Measurements from ENCODE around the gene TEX36.

The TEX36 gene

GRCh38 chr10:125691160-125691981 lies 8.4 kb upstream of the TEX36 start:
- Histone ChIP-seq H2AFZ (ENCODE audit: low read length, unreplicated experiment) (no peak overlapping the region), H3K27ac (ENCODE audit: low read depth, low read length) (no peak overlapping the region), H3K36me3 (ENCODE audit: insufficient read depth, low read length) (no peaks in the 10 kb centered on the region), H3K79me2 (ENCODE audit: control insufficient read depth, insufficient read depth, low read length, unreplicated experiment) (no peaks in the 10 kb centered on the region), H3K4me1 (ENCODE audit: control insufficient read depth, insufficient read depth, low read length, unreplicated experiment) (no peaks in the 10 kb centered on the region), H3K4me3 (ENCODE audit: low read depth, low read length) (no peak overlapping the region), H3K27me3 (ENCODE audit: insufficient read depth, low read length) (0 out of 2 replicates have a peak, but pooled peaks cover 3% of the 10 kb centered on the region)

GRCh38 chr10:125689955-125690569 lies 7.1 kb upstream of the TEX36 start:
- H3K27me3 ChIP-seq (ENCODE audit: insufficient read depth, low read length), result 0 out of 2 replicates have a peak, but pooled peaks cover 3% of the 10 kb centered on the region
- no peak overlapping the region for H2AFZ ChIP-seq (ENCODE audit: low read length, unreplicated experiment)
- H3K4me3 ChIP-seq (ENCODE audit: low read depth, low read length), result no peak overlapping the region
- H3K4me1 ChIP-seq (ENCODE audit: control insufficient read depth, insufficient read depth, low read length, unreplicated experiment), result no peaks in the 10 kb centered on the region
- no peak overlapping the region for H3K27ac ChIP-seq (ENCODE audit: low read depth, low read length)
- no peaks in the 10 kb centered on the region for H3K79me2 ChIP-seq (ENCODE audit: control insufficient read depth, insufficient read depth, low read length, unreplicated experiment)
- no peaks in the 10 kb centered on the region for H3K36me3 ChIP-seq (ENCODE audit: insufficient read depth, low read length)

DNA sequence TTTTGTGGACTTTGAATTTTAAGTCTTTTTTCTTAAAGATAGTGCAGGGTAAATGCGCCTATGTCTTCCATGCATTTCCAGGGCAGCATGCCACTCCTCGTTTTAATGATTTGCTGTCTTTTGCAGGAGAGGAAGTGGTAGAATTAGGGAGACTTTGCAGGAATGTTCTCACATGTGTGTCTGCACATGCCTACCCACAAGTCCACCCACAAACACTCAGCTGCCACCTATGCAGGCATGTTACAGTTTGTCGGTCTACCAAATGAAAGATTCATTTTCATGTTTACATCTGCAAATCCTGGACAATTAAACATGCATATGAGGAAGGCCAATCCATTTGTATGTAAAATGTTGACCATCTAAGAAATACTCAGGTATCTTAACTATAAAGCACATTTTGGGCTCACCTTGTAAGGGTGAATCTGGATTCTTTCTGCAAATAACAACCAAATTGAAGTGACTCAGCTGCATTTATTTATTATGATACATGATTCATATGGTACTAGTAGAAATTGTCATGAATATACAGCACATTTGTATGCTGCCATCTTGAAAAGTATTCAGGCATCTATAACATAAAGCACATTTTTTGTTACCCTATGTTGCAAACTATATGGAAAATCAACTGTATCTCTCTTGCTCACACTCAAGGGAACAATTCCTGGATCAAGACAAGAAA lies 4.7 kb upstream of the TEX36 start:
- H3K27me3 ChIP-seq (ENCODE audit: insufficient read depth, low read length), result 0 out of 2 replicates have a peak, but pooled peaks cover 3% of the 10 kb centered on the region
- H3K4me1 ChIP-seq (ENCODE audit: control insufficient read depth, insufficient read depth, low read length, unreplicated experiment), result no peaks in the 10 kb centered on the region
- H2AFZ ChIP-seq (ENCODE audit: low read length, unreplicated experiment), result no peak overlapping the region
- H3K27ac ChIP-seq (ENCODE audit: low read depth, low read length), result no peak overlapping the region
- H3K4me3 ChIP-seq (ENCODE audit: low read depth, low read length), result no peak overlapping the region
- no peaks in the 10 kb centered on the region for H3K79me2 ChIP-seq (ENCODE audit: control insufficient read depth, insufficient read depth, low read length, unreplicated experiment)
- H3K36me3 ChIP-seq (ENCODE audit: insufficient read depth, low read length), result no peaks in the 10 kb centered on the region

GRCh38 chr10:125684581-125684980 lies 1.6 kb upstream of the TEX36 start:
- Histone ChIP-seq H3K79me2 (ENCODE audit: control insufficient read depth, insufficient read depth, low read length, unreplicated experiment) (no peaks in the 10 kb centered on the region), H3K36me3 (ENCODE audit: insufficient read depth, low read length) (no peaks in the 10 kb centered on the region), H2AFZ (ENCODE audit: low read length, unreplicated experiment) (no peak overlapping the region), H3K27me3 (ENCODE audit: insufficient read depth, low read length) (0 out of 2 replicates have a peak, but pooled peaks cover 3% of the 10 kb centered on the region), H3K4me1 (ENCODE audit: control insufficient read depth, insufficient read depth, low read length, unreplicated experiment) (no peaks in the 10 kb centered on the region), H3K4me3 (ENCODE audit: low read depth, low read length) (no peak overlapping the region), H3K27ac (ENCODE audit: low read depth, low read length) (no peak overlapping the region)

GRCh38 chr10:125683821-125684220 lies 858 bp upstream of the TEX36 start:
- Histone ChIP-seq H3K4me3 (ENCODE audit: low read depth, low read length) (no peak overlapping the region), H3K4me1 (ENCODE audit: control insufficient read depth, insufficient read depth, low read length, unreplicated experiment) (no peaks in the 10 kb centered on the region), H3K79me2 (ENCODE audit: control insufficient read depth, insufficient read depth, low read length, unreplicated experiment) (no peaks in the 10 kb centered on the region), H3K36me3 (ENCODE audit: insufficient read depth, low read length) (no peaks in the 10 kb centered on the region), H3K27ac (ENCODE audit: low read depth, low read length) (no peak overlapping the region), H3K27me3 (ENCODE audit: insufficient read depth, low read length) (0 out of 2 replicates have a peak, but pooled peaks cover 3% of the 10 kb centered on the region), H2AFZ (ENCODE audit: low read length, unreplicated experiment) (no peak overlapping the region)

DNA sequence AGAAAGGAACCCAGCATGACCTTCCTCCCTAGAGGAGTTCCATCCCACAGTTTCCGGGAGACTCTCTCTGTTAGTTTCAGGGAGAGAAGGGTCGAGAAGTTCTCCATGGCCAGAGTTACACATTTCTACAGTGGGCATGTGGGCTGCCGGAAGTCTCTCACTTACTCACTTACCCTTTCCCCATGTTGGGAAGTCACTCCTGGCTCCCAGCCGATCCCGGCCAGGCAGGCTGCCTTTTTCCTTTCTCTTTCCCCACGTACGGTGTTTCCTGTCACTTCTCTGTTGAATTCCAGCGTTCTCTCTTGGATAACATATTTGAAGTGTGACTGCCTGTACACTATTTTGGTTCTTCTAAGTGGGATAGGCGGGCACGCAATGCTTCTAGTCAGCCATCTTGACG lies 3.5 kb downstream of the TEX36 start:
- H3K4me3 ChIP-seq (ENCODE audit: low read depth, low read length), result no peak overlapping the region
- H2AFZ ChIP-seq (ENCODE audit: low read length, unreplicated experiment), result no peak overlapping the region

DNA sequence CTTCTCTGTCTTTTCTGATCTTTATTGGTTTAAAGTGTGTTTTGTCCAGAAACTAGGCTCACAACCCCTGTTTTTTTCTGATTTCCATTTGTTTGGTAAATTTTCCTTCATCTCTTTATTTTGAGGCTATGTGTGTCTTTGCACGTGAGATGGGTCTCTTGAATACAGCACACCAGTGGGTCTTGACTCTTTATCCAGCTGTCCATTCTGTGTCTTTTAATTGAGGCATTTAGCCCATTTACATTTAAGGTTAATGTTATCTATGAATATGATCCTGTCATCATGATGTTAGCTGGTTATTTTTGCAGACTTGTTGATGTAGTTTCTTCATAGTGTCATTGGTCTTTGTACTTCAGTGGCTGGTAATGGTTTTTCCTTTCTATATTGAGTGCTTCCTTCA lies 10.1 kb downstream of the TEX36 start:
- Histone ChIP-seq H3K27ac (ENCODE audit: low read depth, low read length) (no peak overlapping the region), H2AFZ (ENCODE audit: low read length, unreplicated experiment) (no peak overlapping the region), H3K79me2 (ENCODE audit: control insufficient read depth, insufficient read depth, low read length, unreplicated experiment) (no peaks in the 10 kb centered on the region), H3K27me3 (ENCODE audit: insufficient read depth, low read length) (no peaks in the 10 kb centered on the region), H3K36me3 (ENCODE audit: insufficient read depth, low read length) (no peaks in the 10 kb centered on the region), H3K4me3 (ENCODE audit: low read depth, low read length) (no peak overlapping the region), H3K4me1 (ENCODE audit: control insufficient read depth, insufficient read depth, low read length, unreplicated experiment) (no peaks in the 10 kb centered on the region)

More for the DNA sequence above, 3.5 kb downstream of the TEX36 start:
- H3K27ac ChIP-seq (ENCODE audit: low read depth, low read length), result no peak overlapping the region
- H3K4me1 ChIP-seq (ENCODE audit: control insufficient read depth, insufficient read depth, low read length, unreplicated experiment), result no peaks in the 10 kb centered on the region
- no peaks in the 10 kb centered on the region for H3K27me3 ChIP-seq (ENCODE audit: insufficient read depth, low read length)
- H3K36me3 ChIP-seq (ENCODE audit: insufficient read depth, low read length), result no peaks in the 10 kb centered on the region
- H3K79me2 ChIP-seq (ENCODE audit: control insufficient read depth, insufficient read depth, low read length, unreplicated experiment), result no peaks in the 10 kb centered on the region

GRCh38 chr10:125662584-125662983 lies 20.4 kb downstream of the TEX36 start:
- no peak overlapping the region for H3K27ac ChIP-seq (ENCODE audit: low read depth, low read length)
- no peaks in the 10 kb centered on the region for H3K79me2 ChIP-seq (ENCODE audit: control insufficient read depth, insufficient read depth, low read length, unreplicated experiment)
- no peak overlapping the region for H2AFZ ChIP-seq (ENCODE audit: low read length, unreplicated experiment)

DNA sequence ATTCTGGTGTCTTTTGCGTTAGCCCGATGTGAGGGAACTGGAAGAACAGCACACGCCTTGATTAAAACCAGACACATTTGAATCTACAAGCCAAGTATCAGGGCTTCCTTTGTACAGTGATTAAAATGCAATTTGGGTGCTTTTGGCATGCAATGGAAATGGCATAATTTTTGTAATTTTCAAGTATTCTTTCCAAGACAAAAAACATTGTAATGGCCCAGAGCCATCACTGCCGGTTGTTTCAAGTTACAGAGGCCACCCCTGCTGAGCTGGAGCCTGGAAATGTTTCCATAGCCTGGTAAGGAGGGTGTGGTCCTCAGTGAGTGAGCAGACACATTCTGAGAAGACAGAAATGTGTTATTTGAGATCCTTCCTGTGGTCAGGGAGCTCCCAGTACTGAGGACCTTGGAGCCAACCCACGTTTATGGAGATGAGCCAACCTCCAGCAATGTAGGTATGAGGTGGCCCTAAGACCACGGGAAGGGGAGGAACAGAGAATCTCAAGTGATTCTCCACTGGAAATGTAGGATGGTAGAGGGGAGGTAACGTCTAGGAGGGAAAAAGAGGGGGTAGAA lies 20.9 kb downstream of the TEX36 start:
- Histone ChIP-seq H3K4me1 (ENCODE audit: control insufficient read depth, insufficient read depth, low read length, unreplicated experiment) (peaks cover 7% of the 10 kb centered on the region), H2AFZ (ENCODE audit: low read length, unreplicated experiment) (no peak overlapping the region), H3K79me2 (ENCODE audit: control insufficient read depth, insufficient read depth, low read length, unreplicated experiment) (no peaks in the 10 kb centered on the region), H3K27ac (ENCODE audit: low read depth, low read length) (no peak overlapping the region), H3K36me3 (ENCODE audit: insufficient read depth, low read length) (no peaks in the 10 kb centered on the region), H3K4me3 (ENCODE audit: low read depth, low read length) (no peak overlapping the region), H3K27me3 (ENCODE audit: insufficient read depth, low read length) (no peaks in the 10 kb centered on the region)

More at GRCh38 chr10:125662584-125662983, 20.4 kb downstream of the TEX36 start:
- H3K4me3 ChIP-seq (ENCODE audit: low read depth, low read length), result no peak overlapping the region
- no peaks in the 10 kb centered on the region for H3K27me3 ChIP-seq (ENCODE audit: insufficient read depth, low read length)
- peaks cover 7% of the 10 kb centered on the region for H3K4me1 ChIP-seq (ENCODE audit: control insufficient read depth, insufficient read depth, low read length, unreplicated experiment)
- no peaks in the 10 kb centered on the region for H3K36me3 ChIP-seq (ENCODE audit: insufficient read depth, low read length)

DNA sequence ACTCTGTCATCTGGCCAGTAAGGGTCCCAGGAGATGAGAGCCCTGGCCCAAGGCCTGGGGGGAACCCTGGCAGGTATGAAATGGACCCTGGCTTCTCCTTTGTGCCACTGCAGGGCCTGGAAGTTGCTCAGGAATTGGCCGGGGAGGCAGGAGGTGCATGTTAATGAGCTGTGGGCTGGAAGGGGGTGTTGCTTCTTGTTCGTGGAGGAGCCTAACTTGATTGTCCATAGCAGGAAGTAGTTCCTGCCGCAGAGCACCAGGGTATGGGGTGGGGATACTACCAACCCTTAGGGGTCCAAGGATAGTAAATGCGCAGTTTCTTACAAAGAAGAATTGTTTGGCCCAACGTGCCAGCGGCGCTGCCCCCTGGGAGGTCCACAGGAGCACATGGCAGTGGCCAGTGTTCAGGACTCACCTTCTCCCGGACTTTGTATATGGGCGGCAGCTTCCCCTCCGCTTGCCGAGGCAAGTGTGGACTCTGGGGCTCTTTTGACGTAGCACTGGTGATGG lies 21.5 kb downstream of the TEX36 start:
- no peak overlapping the region for H3K27ac ChIP-seq (ENCODE audit: low read depth, low read length)
- no peak overlapping the region for H2AFZ ChIP-seq (ENCODE audit: low read length, unreplicated experiment)
- H3K79me2 ChIP-seq (ENCODE audit: control insufficient read depth, insufficient read depth, low read length, unreplicated experiment), result no peaks in the 10 kb centered on the region
- H3K27me3 ChIP-seq (ENCODE audit: insufficient read depth, low read length), result no peaks in the 10 kb centered on the region
- peaks cover 7% of the 10 kb centered on the region for H3K4me1 ChIP-seq (ENCODE audit: control insufficient read depth, insufficient read depth, low read length, unreplicated experiment)
- H3K4me3 ChIP-seq (ENCODE audit: low read depth, low read length), result no peak overlapping the region
- H3K36me3 ChIP-seq (ENCODE audit: insufficient read depth, low read length), result no peaks in the 10 kb centered on the region

Measured in ACC112 (cell line).